Measurements from ENCODE around the gene DNAJB11.

The DNAJB11 gene

GRCh38 chr3:186619787-186620212 lies 49.3 kb downstream of the DNAJB11 start:
- no peaks in the 10 kb centered on the region for H3F3A ChIP-seq (ENCODE audit: low read depth)
- no peak overlapping the region for H3K9ac ChIP-seq (ENCODE audit: low read depth, low read length, poor library complexity, severe bottlenecking)
- no peaks in the 10 kb centered on the region for H4K20me1 ChIP-seq (ENCODE audit: insufficient read depth, low read length, poor library complexity, severe bottlenecking)
- H3K9me3 ChIP-seq (ENCODE audit: insufficient read depth, low read depth, low read length) = no peaks in the 10 kb centered on the region
- H3K4me1 ChIP-seq (ENCODE audit: insufficient read depth, low read length, poor library complexity, severe bottlenecking) = peaks cover 2% of the 10 kb centered on the region
- H3K4me3 ChIP-seq (ENCODE audit: low read length, poor library complexity, severe bottlenecking) = no peak overlapping the region
- no peaks in the 10 kb centered on the region for H3K79me2 ChIP-seq (ENCODE audit: insufficient read depth, low read length)
- TF ChIP-seq CTCF (conservative IDR thresholded peaks at IDR 0.05; ENCODE audit: low read length) = no peak
- no peak for TF ChIP-seq EZH2phosphoT487 (IDR thresholded peaks at IDR 0.05; ENCODE audit: borderline replicate concordance)
- H3K36me3 ChIP-seq (ENCODE audit: insufficient read depth, low read length) = no peaks in the 10 kb centered on the region
- no peaks in the 10 kb centered on the region for H3K27me3 ChIP-seq (ENCODE audit: insufficient read depth, low read length, poor library complexity, severe bottlenecking)
- no peaks in the 10 kb centered on the region for H3K9me2 ChIP-seq (replicated peaks; ENCODE audit: low read depth, low read length)
- no peak overlapping the region for H3K4me2 ChIP-seq (ENCODE audit: low read depth, low read length, poor library complexity, severe bottlenecking)
- no peak overlapping the region for H2AFZ ChIP-seq (ENCODE audit: low read length)

GRCh38 chr3:186620213-186621092 lies 49.9 kb downstream of the DNAJB11 start:
- no peaks in the 10 kb centered on the region for H3K9me3 ChIP-seq (ENCODE audit: insufficient read depth, low read depth, low read length)
- no peaks in the 10 kb centered on the region for H3K79me2 ChIP-seq (ENCODE audit: insufficient read depth, low read length)
- H3F3A ChIP-seq (ENCODE audit: low read depth) = no peaks in the 10 kb centered on the region
- H3K36me3 ChIP-seq (ENCODE audit: insufficient read depth, low read length) = no peaks in the 10 kb centered on the region
- H3K4me1 ChIP-seq (ENCODE audit: insufficient read depth, low read length, poor library complexity, severe bottlenecking) = peaks cover 2% of the 10 kb centered on the region
- H3K27me3 ChIP-seq (ENCODE audit: insufficient read depth, low read length, poor library complexity, severe bottlenecking) = no peaks in the 10 kb centered on the region
- no peak overlapping the region for H3K4me3 ChIP-seq (ENCODE audit: low read length, poor library complexity, severe bottlenecking)
- no peaks in the 10 kb centered on the region for H4K20me1 ChIP-seq (ENCODE audit: insufficient read depth, low read length, poor library complexity, severe bottlenecking)
- H2AFZ ChIP-seq (ENCODE audit: low read length) = no peak overlapping the region
- H3K9ac ChIP-seq (ENCODE audit: low read depth, low read length, poor library complexity, severe bottlenecking) = no peak overlapping the region
- H3K4me2 ChIP-seq (ENCODE audit: low read depth, low read length, poor library complexity, severe bottlenecking) = no peak overlapping the region
- TF ChIP-seq EZH2phosphoT487 (IDR thresholded peaks at IDR 0.05; ENCODE audit: borderline replicate concordance) (no peak), CTCF (conservative IDR thresholded peaks at IDR 0.05; ENCODE audit: low read length) (no peak)
- no peaks in the 10 kb centered on the region for H3K9me2 ChIP-seq (replicated peaks; ENCODE audit: low read depth, low read length)

GRCh38 chr3:186621894-186622650 lies 51.6 kb downstream of the DNAJB11 start:
- H3K9ac ChIP-seq (ENCODE audit: low read depth, low read length, poor library complexity, severe bottlenecking) = no peak overlapping the region
- no peaks in the 10 kb centered on the region for H4K20me1 ChIP-seq (ENCODE audit: insufficient read depth, low read length, poor library complexity, severe bottlenecking)
- H3K9me2 ChIP-seq (replicated peaks; ENCODE audit: low read depth, low read length) = no peaks in the 10 kb centered on the region
- TF ChIP-seq EZH2phosphoT487 (IDR thresholded peaks at IDR 0.05; ENCODE audit: borderline replicate concordance) (no peak), CTCF (conservative IDR thresholded peaks at IDR 0.05; ENCODE audit: low read length) (no peak)
- H3K36me3 ChIP-seq (ENCODE audit: insufficient read depth, low read length) = no peaks in the 10 kb centered on the region
- no peaks in the 10 kb centered on the region for H3F3A ChIP-seq (ENCODE audit: low read depth)
- no peaks in the 10 kb centered on the region for H3K79me2 ChIP-seq (ENCODE audit: insufficient read depth, low read length)
- H3K9me3 ChIP-seq (ENCODE audit: insufficient read depth, low read depth, low read length) = no peaks in the 10 kb centered on the region
- no peak overlapping the region for H3K4me3 ChIP-seq (ENCODE audit: low read length, poor library complexity, severe bottlenecking)
- H3K4me1 ChIP-seq (ENCODE audit: insufficient read depth, low read length, poor library complexity, severe bottlenecking) = no peaks in the 10 kb centered on the region
- no peak overlapping the region for H2AFZ ChIP-seq (ENCODE audit: low read length)
- no peaks in the 10 kb centered on the region for H3K27me3 ChIP-seq (ENCODE audit: insufficient read depth, low read length, poor library complexity, severe bottlenecking)
- H3K4me2 ChIP-seq (ENCODE audit: low read depth, low read length, poor library complexity, severe bottlenecking) = no peak overlapping the region

All from Loucy (cell line).